ENCODE data around the gene FCHSD2.

- TF ChIP-seq CTCF (IDR thresholded peaks at IDR 0.05) = no peak
- TF ChIP-seq POLR2A (IDR thresholded peaks at IDR 0.05) = no peak
Observed at GRCh38 chr11:72975778-72976521, 166.2 kb downstream of the FCHSD2 start.

Data from lower leg skin (tissue), 3 donors.